Astrocyte (in vitro differentiated cells and primary cell): ENCODE data around the gene ALDH6A1. TPM values are rescaled to one million over a fixed set of nuclear protein-coding genes. Genes with fewer than 3 reads are reported as not detected.

Experiments
- DNase-seq: peaks from one replicate; pipeline ENCODE4 v3.0.0-alpha.2; 2010; ENCODE audit warnings: low read depth
- FAIRE-seq: peaks from 2 replicates; lab custom pipeline; 2011; peaks lifted over from hg19 to GRCh38; lab: Jason Lieb, UNC
- H2AFZ ChIP-seq: 2 replicates; pipeline ENCODE4 v1.6.0; 2012; ENCODE audit warnings: low read depth, low read length, inconsistent platforms
- H3K27ac ChIP-seq: 2 replicates; pipeline ENCODE4 v1.5.1; 2011; ENCODE audit warnings: low read depth, low read length, inconsistent platforms
- H3K27me3 ChIP-seq: 2 replicates; pipeline ENCODE4 v1.6.0; 2011; ENCODE audit warnings: low read length, inconsistent platforms; ENCODE audit not compliant: insufficient read depth
- H3K36me3 ChIP-seq: 2 replicates; pipeline ENCODE4 v1.5.1; 2011; ENCODE audit warnings: low read length, inconsistent platforms; ENCODE audit not compliant: insufficient read depth
- H3K4me1 ChIP-seq: 2 replicates; pipeline ENCODE4 v1.5.1; 2011; ENCODE audit warnings: low read length, inconsistent platforms; ENCODE audit not compliant: insufficient read depth
- H3K4me2 ChIP-seq: 2 replicates; pipeline ENCODE4 v1.6.0; 2012; ENCODE audit warnings: low read length, inconsistent platforms
- H3K4me3 ChIP-seq: 2 replicates; pipeline ENCODE4 v1.5.1; 2011; ENCODE audit warnings: low read depth, mild to moderate bottlenecking, low read length, inconsistent platforms; ENCODE audit not compliant: insufficient read depth
- H3K79me2 ChIP-seq: 2 replicates; pipeline ENCODE4 v1.6.0; 2012; ENCODE audit warnings: mild to moderate bottlenecking, low read length, inconsistent platforms; ENCODE audit not compliant: insufficient read depth
- H3K9ac ChIP-seq: 2 replicates; pipeline ENCODE4 v1.6.0; 2012; ENCODE audit warnings: mild to moderate bottlenecking, low read length, inconsistent platforms
- H3K9me3 ChIP-seq: 2 replicates; pipeline ENCODE4 v1.5.1; 2012; ENCODE audit warnings: low read depth, mild to moderate bottlenecking, low read length, inconsistent platforms; ENCODE audit not compliant: insufficient read depth
- H4K20me1 ChIP-seq: 2 replicates; pipeline ENCODE4 v1.6.0; 2012; ENCODE audit warnings: low read length, inconsistent platforms; ENCODE audit not compliant: insufficient read depth
- H3K27ac Mint-ChIP-seq: one replicate; pipeline ENCODE4 v1.8.0; 2021; ENCODE audit warnings: mild to moderate bottlenecking, mixed read lengths; ENCODE audit not compliant: unreplicated experiment
- H3K27me3 Mint-ChIP-seq: one replicate; pipeline ENCODE4 v1.8.0; 2021; ENCODE audit warnings: low read depth, mixed read lengths; ENCODE audit not compliant: unreplicated experiment
- H3K36me3 Mint-ChIP-seq: one replicate; pipeline ENCODE4 v1.8.0; 2021; ENCODE audit warnings: low read depth, mixed read lengths; ENCODE audit not compliant: unreplicated experiment
- H3K4me1 Mint-ChIP-seq: one replicate; pipeline ENCODE4 v1.8.0; 2021; ENCODE audit warnings: low read depth, mixed read lengths; ENCODE audit not compliant: unreplicated experiment
- H3K4me3 Mint-ChIP-seq: one replicate; pipeline ENCODE4 v1.8.0; 2021; ENCODE audit warnings: mild to moderate bottlenecking, moderate library complexity, mixed read lengths; ENCODE audit not compliant: unreplicated experiment
- H3K9me3 Mint-ChIP-seq: one replicate; pipeline ENCODE4 v1.8.0; 2021; ENCODE audit warnings: mild to moderate bottlenecking, mixed read lengths; ENCODE audit not compliant: unreplicated experiment
- EZH2 ChIP-seq: IDR thresholded peaks from 2 replicates; pipeline ENCODE4 v1.6.1; 2012; ENCODE audit warnings: mild to moderate bottlenecking, low read length, inconsistent platforms; ENCODE audit not compliant: insufficient read depth
- total RNA-seq: library from RNA; stranded (reverse); gene quantifications from 2 replicates; pipeline ENCODE4 v1.2.1, GENCODE V29; 2021
- TF ChIP-seq, protein P1 (sequence below): IDR thresholded peaks from 2 replicates; pipeline ENCODE4 v1.5.1; 2011; ENCODE audit warnings: low read depth, mild to moderate bottlenecking, inconsistent platforms, low read length, moderate library complexity; ENCODE audit not compliant: insufficient read depth

Gene ALDH6A1
- total RNA-seq, 1 donor from 2014 or later, result 12.0 TPM

DNA sequence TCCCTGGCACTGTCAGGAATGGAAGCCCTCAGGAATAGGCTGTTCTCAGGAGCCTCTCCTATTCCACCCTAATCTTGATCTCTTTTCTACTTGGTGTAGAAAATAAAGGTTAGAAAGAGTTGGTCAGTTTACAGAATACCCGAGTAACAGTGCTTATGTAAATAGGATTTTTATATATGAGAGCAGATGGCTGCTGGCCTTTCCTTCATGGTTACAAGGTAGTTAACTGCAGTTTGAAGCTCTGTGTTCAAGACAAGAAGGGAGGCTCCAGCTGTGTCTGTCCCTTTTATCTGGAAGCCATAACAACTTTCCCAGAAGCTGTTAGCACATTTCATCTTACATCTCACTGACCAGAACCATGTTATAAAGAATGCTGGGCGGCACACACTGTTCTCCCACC is 42.0 kb downstream of the ALDH6A1 start:
- FAIRE-seq (no peak), DNase-seq (no peak)
- no peaks in the 10 kb centered on the region for H3K27me3 Mint-ChIP-seq
- H3K4me1 Mint-ChIP-seq, result no peaks in the 10 kb centered on the region
- no peak overlapping the region for H2AFZ ChIP-seq
- no peaks in the 10 kb centered on the region for H4K20me1 ChIP-seq
- no peak overlapping the region for H3K27ac ChIP-seq
- H3K9me3 ChIP-seq, result no peaks in the 10 kb centered on the region
- peaks cover 3% of the 10 kb centered on the region for H3K36me3 Mint-ChIP-seq
- H3K9ac ChIP-seq, result no peak overlapping the region
- H3K4me2 ChIP-seq, result no peak overlapping the region
- H3K36me3 ChIP-seq, result no peaks in the 10 kb centered on the region
- no peak overlapping the region for H3K4me3 ChIP-seq
- H3K79me2 ChIP-seq, result no peaks in the 10 kb centered on the region
- no peaks in the 10 kb centered on the region for H3K9me3 Mint-ChIP-seq
- no peak overlapping the region for H3K27ac Mint-ChIP-seq
- H3K4me3 Mint-ChIP-seq, result no peak overlapping the region
- TF ChIP-seq, protein P1, sequence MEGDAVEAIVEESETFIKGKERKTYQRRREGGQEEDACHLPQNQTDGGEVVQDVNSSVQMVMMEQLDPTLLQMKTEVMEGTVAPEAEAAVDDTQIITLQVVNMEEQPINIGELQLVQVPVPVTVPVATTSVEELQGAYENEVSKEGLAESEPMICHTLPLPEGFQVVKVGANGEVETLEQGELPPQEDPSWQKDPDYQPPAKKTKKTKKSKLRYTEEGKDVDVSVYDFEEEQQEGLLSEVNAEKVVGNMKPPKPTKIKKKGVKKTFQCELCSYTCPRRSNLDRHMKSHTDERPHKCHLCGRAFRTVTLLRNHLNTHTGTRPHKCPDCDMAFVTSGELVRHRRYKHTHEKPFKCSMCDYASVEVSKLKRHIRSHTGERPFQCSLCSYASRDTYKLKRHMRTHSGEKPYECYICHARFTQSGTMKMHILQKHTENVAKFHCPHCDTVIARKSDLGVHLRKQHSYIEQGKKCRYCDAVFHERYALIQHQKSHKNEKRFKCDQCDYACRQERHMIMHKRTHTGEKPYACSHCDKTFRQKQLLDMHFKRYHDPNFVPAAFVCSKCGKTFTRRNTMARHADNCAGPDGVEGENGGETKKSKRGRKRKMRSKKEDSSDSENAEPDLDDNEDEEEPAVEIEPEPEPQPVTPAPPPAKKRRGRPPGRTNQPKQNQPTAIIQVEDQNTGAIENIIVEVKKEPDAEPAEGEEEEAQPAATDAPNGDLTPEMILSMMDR, result no peak
- no peak for TF ChIP-seq EZH2
- H3K4me1 ChIP-seq, result no peaks in the 10 kb centered on the region
- H3K27me3 ChIP-seq, result no peaks in the 10 kb centered on the region

DNA sequence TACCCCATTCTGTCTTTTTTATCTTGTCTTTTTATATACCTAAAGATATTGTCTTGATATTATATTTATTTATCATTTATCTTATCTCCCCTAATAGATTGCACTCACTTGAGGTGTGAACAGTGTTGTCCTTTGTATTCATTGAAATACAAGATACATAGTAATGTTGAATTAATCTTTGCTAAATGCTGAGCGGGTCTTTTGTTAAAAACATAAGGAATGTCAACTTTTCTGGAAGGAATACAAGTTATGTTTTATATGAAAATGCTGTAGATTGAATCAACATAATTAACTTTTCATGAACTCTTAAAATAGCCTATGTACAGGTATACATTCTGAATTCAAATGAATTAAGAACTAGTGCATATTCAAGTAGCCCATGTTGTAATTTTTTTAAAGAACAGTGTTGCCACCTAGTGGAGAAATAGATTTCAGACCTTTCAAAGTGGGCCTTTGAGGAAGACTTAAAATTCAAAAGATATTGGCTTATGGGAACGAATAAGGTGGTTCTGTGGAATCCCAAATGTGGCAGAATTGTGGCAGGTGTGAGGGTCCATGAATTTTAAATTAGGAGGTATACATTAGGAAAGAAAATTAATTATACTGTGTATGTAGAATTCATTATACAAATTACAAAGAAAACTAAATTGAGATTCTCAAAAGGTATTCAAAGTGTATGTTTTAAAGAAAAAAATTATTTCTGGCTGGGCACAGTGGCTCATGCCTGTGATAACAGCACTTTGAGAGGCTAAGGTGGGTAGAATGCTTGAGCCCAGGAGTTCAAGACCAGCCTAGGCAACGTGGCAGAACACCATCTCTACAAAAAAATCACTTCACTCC is 46.0 kb downstream of the ALDH6A1 start:
- Mint-ChIP-seq H3K27ac (no peak overlapping the region), H3K4me1 (no peaks in the 10 kb centered on the region), H3K4me3 (no peak overlapping the region), H3K36me3 (no peaks in the 10 kb centered on the region), H3K27me3 (no peaks in the 10 kb centered on the region), H3K9me3 (no peaks in the 10 kb centered on the region)
- FAIRE-seq (no peak), DNase-seq (peak; percentile 32)
- Histone ChIP-seq H3K27me3 (no peaks in the 10 kb centered on the region), H3K36me3 (no peaks in the 10 kb centered on the region), H3K4me1 (no peaks in the 10 kb centered on the region), H3K9ac (no peak overlapping the region), H3K4me2 (no peak overlapping the region), H4K20me1 (no peaks in the 10 kb centered on the region), H3K4me3 (no peak overlapping the region), H3K27ac (no peak overlapping the region), H2AFZ (no peak overlapping the region), H3K9me3 (no peaks in the 10 kb centered on the region), H3K79me2 (no peaks in the 10 kb centered on the region)
- TF ChIP-seq EZH2, result no peak
- TF ChIP-seq, protein P1, result peak; percentile 77

DNA sequence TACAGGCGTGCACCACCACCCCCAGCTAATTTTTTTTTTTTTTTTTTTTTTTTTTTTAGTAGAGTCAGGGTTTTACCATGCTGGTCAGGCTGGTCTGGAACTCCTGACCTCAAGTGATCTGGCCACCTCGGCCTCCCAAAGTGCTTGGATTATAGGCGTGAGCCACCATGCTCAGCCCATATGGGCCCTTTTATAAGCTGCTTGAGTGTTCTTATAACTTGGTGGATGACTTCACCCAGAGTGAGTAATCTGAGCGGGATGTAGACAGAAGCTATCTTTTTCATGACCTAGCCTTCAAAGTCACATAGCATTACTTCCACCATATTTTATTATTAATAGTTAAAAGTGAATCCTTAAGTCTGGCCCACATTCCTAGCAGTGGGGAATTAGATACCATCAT is 48.7 kb downstream of the ALDH6A1 start:
- Histone ChIP-seq H3K27me3 (no peaks in the 10 kb centered on the region), H3K4me1 (no peaks in the 10 kb centered on the region), H3K79me2 (no peaks in the 10 kb centered on the region), H3K36me3 (no peaks in the 10 kb centered on the region), H3K9me3 (no peaks in the 10 kb centered on the region), H3K4me2 (no peak overlapping the region), H2AFZ (no peak overlapping the region), H3K4me3 (no peak overlapping the region), H4K20me1 (no peaks in the 10 kb centered on the region), H3K9ac (no peak overlapping the region), H3K27ac (no peak overlapping the region)
- H3K27me3 Mint-ChIP-seq, result no peaks in the 10 kb centered on the region
- no peaks in the 10 kb centered on the region for H3K4me1 Mint-ChIP-seq
- no peaks in the 10 kb centered on the region for H3K9me3 Mint-ChIP-seq
- H3K4me3 Mint-ChIP-seq, result no peak overlapping the region
- TF ChIP-seq, protein P1, result no peak
- no peak for TF ChIP-seq EZH2
- DNase-seq (peak; percentile 43), FAIRE-seq (no peak)
- no peak overlapping the region for H3K27ac Mint-ChIP-seq
- H3K36me3 Mint-ChIP-seq, result peaks cover 7% of the 10 kb centered on the region
